ENCODE measurements around the gene LGALS7B. TPM values are rescaled to one million over a fixed set of nuclear protein-coding genes. Genes with fewer than 3 reads are reported as not detected.
"Not testable (repeated sequence)": the region's sequence is repeated elsewhere in the genome, so short reads cannot be mapped to it uniquely, and the experiment has no call there.

LGALS7B gene
- total and polyA plus RNA-seq, 2 experiments from 2014 or later = not detected

DNA sequence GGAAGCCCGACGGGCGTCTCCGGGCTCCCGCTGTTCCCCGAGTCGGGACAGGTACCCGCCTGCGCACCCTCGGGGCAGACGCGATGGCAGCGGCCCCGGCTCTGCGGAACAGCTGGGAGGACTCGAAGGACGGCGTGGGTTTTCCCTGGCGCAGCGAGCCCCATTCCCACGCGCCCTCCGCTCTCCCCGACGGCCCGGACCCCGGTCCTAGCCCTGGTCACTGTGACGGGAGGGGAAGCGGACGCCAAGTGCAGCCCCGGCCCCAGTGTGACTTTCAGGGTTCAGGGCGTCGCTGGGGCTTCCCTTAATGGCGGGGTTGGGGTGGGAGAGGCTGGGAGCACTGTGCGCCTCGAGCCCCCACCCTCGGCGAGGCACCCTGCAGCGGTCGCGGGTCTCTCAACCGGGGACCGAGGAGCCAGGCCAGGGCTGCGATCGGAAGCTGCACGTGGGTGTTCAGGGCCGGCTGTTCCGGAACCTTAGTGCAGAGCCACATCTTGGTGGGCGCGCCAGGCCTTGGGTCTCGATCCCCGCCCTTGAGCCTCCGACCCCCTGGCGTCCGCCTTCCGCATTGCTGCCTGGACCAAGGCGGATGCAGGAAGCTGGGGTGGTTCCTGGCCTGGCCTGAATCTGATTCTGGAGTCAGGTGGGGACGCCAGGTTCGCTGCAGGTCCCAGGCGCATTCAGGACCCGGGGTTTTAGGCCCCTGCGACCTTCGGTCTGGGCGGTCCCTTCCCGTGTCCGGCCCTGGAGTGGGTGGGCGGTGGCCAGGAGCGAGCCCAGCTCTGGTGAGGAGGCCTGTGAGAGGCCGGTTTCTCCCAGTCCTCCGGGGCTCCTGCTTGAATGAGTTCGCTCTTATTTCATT is 3.5 kb downstream of the LGALS7B start:
- DNase-seq (ENCODE audit: low read depth in 1 of 2, low spot score in 1 of 2) = peak in 1 of 2 donors; percentile 64

DNA sequence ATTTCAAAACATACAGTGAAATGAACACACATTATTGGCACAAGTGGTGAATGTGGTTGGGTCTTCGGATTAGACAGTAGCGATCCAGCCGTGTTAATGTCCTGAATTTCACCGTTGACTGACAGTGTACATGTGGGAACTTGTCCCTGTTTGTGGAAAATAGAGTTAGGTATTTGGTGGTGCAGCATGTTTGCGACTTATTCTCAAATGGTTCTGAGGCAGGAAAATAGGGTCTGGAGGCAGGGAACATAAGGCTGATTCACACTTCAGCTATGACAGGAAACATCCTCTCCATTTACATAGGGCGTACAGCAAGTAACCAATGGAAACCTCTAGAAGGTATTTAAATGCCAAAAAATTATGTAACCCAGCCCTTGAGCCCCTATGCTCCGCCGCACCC is 4.2 kb downstream of the LGALS7B start:
- Histone ChIP-seq H3K4me1 (ENCODE audit: low read depth) (no peaks in the 10 kb centered on the region), H3K9me3 (ENCODE audit: low read depth) (no peaks in the 10 kb centered on the region), H3K4me3 (no peak overlapping the region), H3K27ac (no peak overlapping the region), H3K27me3 (no peaks in the 10 kb centered on the region), H3K36me3 (no peaks in the 10 kb centered on the region)
- TF ChIP-seq, protein P1, sequence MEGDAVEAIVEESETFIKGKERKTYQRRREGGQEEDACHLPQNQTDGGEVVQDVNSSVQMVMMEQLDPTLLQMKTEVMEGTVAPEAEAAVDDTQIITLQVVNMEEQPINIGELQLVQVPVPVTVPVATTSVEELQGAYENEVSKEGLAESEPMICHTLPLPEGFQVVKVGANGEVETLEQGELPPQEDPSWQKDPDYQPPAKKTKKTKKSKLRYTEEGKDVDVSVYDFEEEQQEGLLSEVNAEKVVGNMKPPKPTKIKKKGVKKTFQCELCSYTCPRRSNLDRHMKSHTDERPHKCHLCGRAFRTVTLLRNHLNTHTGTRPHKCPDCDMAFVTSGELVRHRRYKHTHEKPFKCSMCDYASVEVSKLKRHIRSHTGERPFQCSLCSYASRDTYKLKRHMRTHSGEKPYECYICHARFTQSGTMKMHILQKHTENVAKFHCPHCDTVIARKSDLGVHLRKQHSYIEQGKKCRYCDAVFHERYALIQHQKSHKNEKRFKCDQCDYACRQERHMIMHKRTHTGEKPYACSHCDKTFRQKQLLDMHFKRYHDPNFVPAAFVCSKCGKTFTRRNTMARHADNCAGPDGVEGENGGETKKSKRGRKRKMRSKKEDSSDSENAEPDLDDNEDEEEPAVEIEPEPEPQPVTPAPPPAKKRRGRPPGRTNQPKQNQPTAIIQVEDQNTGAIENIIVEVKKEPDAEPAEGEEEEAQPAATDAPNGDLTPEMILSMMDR (IDR thresholded peaks at IDR 0.05; ENCODE audit: low read depth, low read length) = no peak
- peak in 1 of 2 donors; percentile 59 for DNase-seq (ENCODE audit: low read depth in 1 of 2, low spot score in 1 of 2)

More for the DNA sequence above, 3.5 kb downstream of the LGALS7B start:
- TF ChIP-seq, protein P1 (IDR thresholded peaks at IDR 0.05; ENCODE audit: low read depth, low read length) = peak; percentile 47
- Histone ChIP-seq H3K27ac (no peak overlapping the region), H3K9me3 (ENCODE audit: low read depth) (no peaks in the 10 kb centered on the region), H3K4me3 (no peak overlapping the region), H3K36me3 (no peaks in the 10 kb centered on the region), H3K27me3 (no peaks in the 10 kb centered on the region), H3K4me1 (ENCODE audit: low read depth) (no peaks in the 10 kb centered on the region)

DNA sequence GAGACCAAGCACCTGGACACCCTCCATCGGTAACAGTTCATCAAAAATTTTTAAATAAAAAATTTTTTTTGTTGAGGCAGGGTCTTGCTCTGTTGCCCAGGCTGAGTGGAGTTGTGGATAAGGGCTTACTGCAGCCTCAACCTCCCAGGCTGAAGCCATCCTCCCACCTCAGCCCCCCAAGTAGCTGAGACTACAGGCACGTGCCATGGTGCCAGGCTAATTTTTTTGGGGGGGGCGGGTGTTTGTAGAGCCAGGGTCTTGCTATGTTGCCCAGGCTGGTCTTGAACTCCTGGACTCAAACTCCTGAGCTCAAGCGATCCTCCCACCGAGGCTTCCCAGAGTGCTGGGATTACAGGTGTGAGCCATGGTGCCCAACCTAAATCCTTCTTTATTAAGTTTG is 4.7 kb downstream of the LGALS7B start:
- DNase-seq (ENCODE audit: low read depth in 1 of 2, low spot score in 1 of 2) = no peak
- H3K4me3 ChIP-seq = no peak overlapping the region
- TF ChIP-seq, protein P1 (IDR thresholded peaks at IDR 0.05; ENCODE audit: low read depth, low read length) = no peak
- no peaks in the 10 kb centered on the region for H3K4me1 ChIP-seq (ENCODE audit: low read depth)
- H3K36me3 ChIP-seq = no peaks in the 10 kb centered on the region
- no peaks in the 10 kb centered on the region for H3K9me3 ChIP-seq (ENCODE audit: low read depth)
- H3K27ac ChIP-seq = no peak overlapping the region
- H3K27me3 ChIP-seq = no peaks in the 10 kb centered on the region

DNA sequence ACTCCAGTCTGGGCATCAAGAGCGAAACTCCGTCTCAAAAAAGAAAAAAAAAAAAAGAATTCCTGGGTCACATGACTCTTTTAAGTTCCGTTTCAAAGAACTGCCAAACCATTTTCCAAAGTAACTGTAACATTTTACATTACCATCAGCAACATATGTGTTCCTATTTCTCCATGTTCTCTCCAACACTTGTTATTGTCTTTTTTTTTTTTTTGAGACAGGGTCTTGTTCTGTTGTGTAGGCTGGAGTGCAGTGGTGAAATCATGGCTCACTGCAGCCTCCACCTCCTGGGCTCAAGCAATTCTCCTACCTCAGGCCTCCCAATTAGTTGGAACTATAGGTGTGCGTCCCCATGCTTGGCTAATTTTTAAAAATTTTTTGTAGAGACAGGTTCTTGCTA is 6.5 kb downstream of the LGALS7B start:
- TF ChIP-seq, protein P1 (IDR thresholded peaks at IDR 0.05; ENCODE audit: low read depth, low read length) = no peak
- Histone ChIP-seq H3K27ac (no peak overlapping the region), H3K4me3 (no peak overlapping the region)

DNA sequence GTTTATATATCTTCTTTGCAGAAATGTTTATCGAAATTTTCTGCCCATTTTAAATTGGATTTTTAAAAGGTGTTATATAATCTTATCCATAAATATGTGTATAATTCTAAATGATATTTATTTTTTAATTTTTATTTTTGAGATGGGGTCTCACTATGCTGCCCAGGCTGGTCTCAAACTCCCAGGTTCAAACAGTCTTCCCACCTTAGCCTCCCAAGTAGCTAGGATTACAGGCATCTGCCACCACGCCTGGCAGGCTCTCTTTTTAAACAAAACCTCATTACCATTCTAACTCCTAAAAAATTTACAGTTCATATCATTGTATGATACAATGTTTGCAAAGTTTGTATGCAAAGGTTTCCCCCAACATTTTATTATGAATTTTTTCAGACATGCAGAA is 7.2 kb downstream of the LGALS7B start:
- TF ChIP-seq, protein P1 (IDR thresholded peaks at IDR 0.05; ENCODE audit: low read depth, low read length) = no peak
- Histone ChIP-seq H3K36me3 (no peaks in the 10 kb centered on the region), H3K4me3 (no peak overlapping the region), H3K27me3 (no peaks in the 10 kb centered on the region), H3K4me1 (ENCODE audit: low read depth) (no peaks in the 10 kb centered on the region), H3K9me3 (ENCODE audit: low read depth) (no peaks in the 10 kb centered on the region), H3K27ac (no peak overlapping the region)
- no peak for DNase-seq (ENCODE audit: low read depth in 1 of 2, low spot score in 1 of 2)

More for the DNA sequence above, 6.5 kb downstream of the LGALS7B start:
- no peaks in the 10 kb centered on the region for H3K27me3 ChIP-seq
- H3K9me3 ChIP-seq (ENCODE audit: low read depth) = no peaks in the 10 kb centered on the region
- no peaks in the 10 kb centered on the region for H3K4me1 ChIP-seq (ENCODE audit: low read depth)
- H3K36me3 ChIP-seq = no peaks in the 10 kb centered on the region
- DNase-seq (ENCODE audit: low read depth in 1 of 2, low spot score in 1 of 2) = no peak

DNA sequence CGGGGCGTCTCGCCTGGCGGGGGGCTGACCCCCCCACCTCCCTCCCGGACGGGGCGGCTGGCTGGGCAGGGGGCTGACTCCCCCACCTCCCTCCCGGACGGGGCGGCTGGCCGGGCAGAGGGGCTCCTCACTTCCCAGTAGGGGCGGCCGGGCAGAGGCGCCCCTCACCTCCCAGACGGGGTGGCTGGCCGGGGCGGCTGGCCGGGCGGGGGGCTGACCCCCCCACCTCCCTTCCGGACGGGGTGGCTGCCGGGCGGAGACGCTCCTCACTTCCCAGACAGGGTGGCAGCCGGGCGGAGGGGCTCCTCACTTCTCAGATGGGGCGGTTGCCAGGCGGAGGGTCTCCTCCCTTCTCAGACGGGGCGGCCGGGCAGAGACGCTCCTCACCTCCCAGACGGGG is 8.8 kb downstream of the LGALS7B start:
- H3K27ac ChIP-seq; H3K27me3 ChIP-seq; H3K36me3 ChIP-seq; DNase-seq (ENCODE audit: low read depth in 1 of 2, low spot score in 1 of 2); H3K9me3 ChIP-seq (ENCODE audit: low read depth); H3K4me3 ChIP-seq; H3K4me1 ChIP-seq (ENCODE audit: low read depth): not testable (repeated sequence)

All from cardiac muscle cell (in vitro differentiated cells and primary cell).